ENCODE results near the gene YBX3. TPM values are rescaled to one million over a fixed set of nuclear protein-coding genes. Genes with fewer than 3 reads are reported as not detected.
A peak's percentile ranks its signal among the peaks of the same experiment; 100 is the strongest.

YBX3 gene
- total RNA-seq, result 100 to 1,000 TPM in 8 of 9 donors, 10 to 100 TPM in 1; 72.6 to 294 (median 154) TPM
- polyA plus RNA-seq, result 100 to 1,000 TPM; 113 to 336 (median 255) TPM
- long read RNA-seq, donor 1, transcript YBX3-202 (9 exons, 1,708 nt), result minor isoform, 14 of 105 reads
- long read RNA-seq, donor 1, transcript YBX3-205 (3 exons, 438 nt), result minor isoform, 5 of 105 reads
- long read RNA-seq, donor 1, transcript YBX3-201 (10 exons, 1,796 nt), result major isoform, 27 of 105 reads
- long read RNA-seq, donor 1, partial matches to known transcripts, result 55 of 105 reads
- long read RNA-seq, donor 1, other reads (novel, unspliced or antisense), result 0 of 105 reads
- long read RNA-seq, donor 2, transcript YBX3-202 (9 exons, 1,708 nt), result minor isoform, 5 of 86 reads
- long read RNA-seq, donor 2, transcript YBX3-201 (10 exons, 1,796 nt), result major isoform, 20 of 86 reads
- long read RNA-seq, donor 2, partial matches to known transcripts, result 50 of 86 reads
- long read RNA-seq, donor 2, other reads (novel, unspliced or antisense), result 0 of 86 reads
- long read RNA-seq, donor 3, transcript YBX3-201 (10 exons, 1,796 nt), result major isoform, 20 of 50 reads
- long read RNA-seq, donor 3, transcript YBX3-202 (9 exons, 1,708 nt), result minor isoform, 7 of 50 reads
- long read RNA-seq, donor 3, partial matches to known transcripts, result 23 of 50 reads
- long read RNA-seq, donor 3, other reads (novel, unspliced or antisense), result 0 of 50 reads
- long read RNA-seq, donor 4, partial matches to known transcripts, result 3 of 10 reads
- long read RNA-seq, donor 4, other reads (novel, unspliced or antisense), result 2 of 10 reads
- long read RNA-seq, donor 5, transcript YBX3-202 (9 exons, 1,708 nt), result minor isoform, 108 of 417 reads
- long read RNA-seq, donor 5, transcript YBX3-201 (10 exons, 1,796 nt), result major isoform, 253 of 417 reads
- long read RNA-seq, donor 5, partial matches to known transcripts, result 5 of 417 reads
- long read RNA-seq, donor 5, other reads (novel, unspliced or antisense), result 50 of 417 reads
- long read RNA-seq, donor 6, partial matches to known transcripts, result 1 of 4 reads
- long read RNA-seq, donor 6, other reads (novel, unspliced or antisense), result 2 of 4 reads
- long read RNA-seq, donor 7, transcript YBX3-201 (10 exons, 1,796 nt), result major isoform, 9 of 43 reads
- long read RNA-seq, donor 7, transcript YBX3-202 (9 exons, 1,708 nt), result minor isoform, 6 of 43 reads
- long read RNA-seq, donor 7, transcript YBX3-205 (3 exons, 438 nt), result minor isoform, 5 of 43 reads
- long read RNA-seq, donor 7, partial matches to known transcripts, result 22 of 43 reads
- long read RNA-seq, donor 7, other reads (novel, unspliced or antisense), result 0 of 43 reads
- long read RNA-seq, donor 8, transcript YBX3-202 (9 exons, 1,708 nt), result minor isoform, 32 of 168 reads
- long read RNA-seq, donor 8, transcript YBX3-201 (10 exons, 1,796 nt), result major isoform, 65 of 168 reads
- long read RNA-seq, donor 8, partial matches to known transcripts, result 58 of 168 reads
- long read RNA-seq, donor 8, other reads (novel, unspliced or antisense), result 6 of 168 reads
- long read RNA-seq, donor 9, transcript YBX3-201 (10 exons, 1,796 nt), result major isoform, 14 of 30 reads
- long read RNA-seq, donor 9, partial matches to known transcripts, result 8 of 30 reads
- long read RNA-seq, donor 9, other reads (novel, unspliced or antisense), result 0 of 30 reads
- long read RNA-seq, donor 10, transcript YBX3-201 (10 exons, 1,796 nt), result major isoform, 17 of 46 reads
- long read RNA-seq, donor 10, partial matches to known transcripts, result 24 of 46 reads
- long read RNA-seq, donor 10, other reads (novel, unspliced or antisense), result 0 of 46 reads

DNA sequence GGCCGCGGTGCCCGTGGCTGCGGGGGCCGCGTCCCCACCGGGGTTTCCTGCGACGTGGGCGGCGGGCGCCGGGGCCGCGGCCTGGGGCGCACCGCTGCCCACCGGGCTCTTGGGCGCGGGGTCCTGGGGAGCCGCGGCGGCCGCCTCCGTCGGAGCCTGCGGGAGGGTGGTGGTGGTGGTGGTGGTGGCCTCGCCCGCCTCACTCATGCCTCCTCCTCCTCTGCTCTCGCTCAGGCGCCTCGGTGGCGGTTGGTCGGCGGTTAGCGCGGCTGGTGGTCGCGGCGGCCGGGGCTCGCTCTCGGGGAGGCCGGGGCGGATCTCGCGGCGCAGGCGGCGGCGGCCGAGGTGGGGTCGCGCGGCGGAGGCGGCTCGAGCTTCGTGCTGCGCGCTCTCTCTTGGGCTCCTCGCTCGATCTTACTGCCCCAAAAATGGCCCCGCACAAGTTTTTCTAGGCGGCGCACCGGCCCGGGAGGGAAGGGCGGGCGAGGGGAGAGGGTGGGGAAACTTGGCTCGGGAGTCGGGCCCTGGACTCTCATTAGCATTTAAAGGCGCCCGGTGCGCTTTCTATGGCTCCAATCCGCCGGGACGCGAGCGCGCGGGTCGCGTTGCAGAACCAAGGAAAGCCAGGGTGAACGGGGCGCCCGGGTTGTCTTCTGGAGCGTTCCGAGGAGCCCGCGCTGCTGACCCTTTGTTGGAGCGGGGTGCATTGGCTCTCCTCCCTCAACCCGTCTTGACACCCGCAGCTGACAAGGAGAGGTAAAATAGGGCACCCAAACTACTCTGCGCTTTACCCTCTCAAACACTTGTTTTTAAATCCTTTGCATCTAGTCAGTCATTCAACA is at the start of gene YBX3:
Gene YBX3 (minus strand): TSS at position 419 of the 842 bp plus-strand sequence. CDS start 212 bp downstream, at position 207.
- H3K9me3 ChIP-seq (replicated peaks in 1 of 3), result no peaks in the 10 kb centered on the region
- H3K27me3 ChIP-seq, result no peaks in the 10 kb centered on the region
- WGBS, 4 donors, result 0% methylated on average over 14 to 95 of the region's 95 CpGs
- peak; percentile 40 to 83 for TF ChIP-seq POLR2A (IDR thresholded peaks at IDR 0.05)
- TF ChIP-seq, protein P1, sequence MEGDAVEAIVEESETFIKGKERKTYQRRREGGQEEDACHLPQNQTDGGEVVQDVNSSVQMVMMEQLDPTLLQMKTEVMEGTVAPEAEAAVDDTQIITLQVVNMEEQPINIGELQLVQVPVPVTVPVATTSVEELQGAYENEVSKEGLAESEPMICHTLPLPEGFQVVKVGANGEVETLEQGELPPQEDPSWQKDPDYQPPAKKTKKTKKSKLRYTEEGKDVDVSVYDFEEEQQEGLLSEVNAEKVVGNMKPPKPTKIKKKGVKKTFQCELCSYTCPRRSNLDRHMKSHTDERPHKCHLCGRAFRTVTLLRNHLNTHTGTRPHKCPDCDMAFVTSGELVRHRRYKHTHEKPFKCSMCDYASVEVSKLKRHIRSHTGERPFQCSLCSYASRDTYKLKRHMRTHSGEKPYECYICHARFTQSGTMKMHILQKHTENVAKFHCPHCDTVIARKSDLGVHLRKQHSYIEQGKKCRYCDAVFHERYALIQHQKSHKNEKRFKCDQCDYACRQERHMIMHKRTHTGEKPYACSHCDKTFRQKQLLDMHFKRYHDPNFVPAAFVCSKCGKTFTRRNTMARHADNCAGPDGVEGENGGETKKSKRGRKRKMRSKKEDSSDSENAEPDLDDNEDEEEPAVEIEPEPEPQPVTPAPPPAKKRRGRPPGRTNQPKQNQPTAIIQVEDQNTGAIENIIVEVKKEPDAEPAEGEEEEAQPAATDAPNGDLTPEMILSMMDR (IDR thresholded peaks at IDR 0.05), result no peak
- peak within 1 kb of the TSS; percentile 92 to 99 (median 98) for H3K27ac ChIP-seq
- H3K4me3 ChIP-seq, result peak within 1 kb of the TSS; percentile 86 to 95 (median 90)
- no peaks in the 10 kb centered on the region for H3K36me3 ChIP-seq (replicated peaks in 1 of 2)
- DNase-seq, result peak; percentile 87 to 93 (median 89)
- H3K4me1 ChIP-seq (replicated peaks in 1 of 2), result peaks cover 17 to 42% of the 10 kb centered on the region in 2 donors
- intact Hi-C loops (cut with DNase I), result loop anchor here in 1 of 2 donors (10.0 kb wide), 1 partner anchor 108 kb away; the partner anchor contains the start of gene MAGOHB

DNA sequence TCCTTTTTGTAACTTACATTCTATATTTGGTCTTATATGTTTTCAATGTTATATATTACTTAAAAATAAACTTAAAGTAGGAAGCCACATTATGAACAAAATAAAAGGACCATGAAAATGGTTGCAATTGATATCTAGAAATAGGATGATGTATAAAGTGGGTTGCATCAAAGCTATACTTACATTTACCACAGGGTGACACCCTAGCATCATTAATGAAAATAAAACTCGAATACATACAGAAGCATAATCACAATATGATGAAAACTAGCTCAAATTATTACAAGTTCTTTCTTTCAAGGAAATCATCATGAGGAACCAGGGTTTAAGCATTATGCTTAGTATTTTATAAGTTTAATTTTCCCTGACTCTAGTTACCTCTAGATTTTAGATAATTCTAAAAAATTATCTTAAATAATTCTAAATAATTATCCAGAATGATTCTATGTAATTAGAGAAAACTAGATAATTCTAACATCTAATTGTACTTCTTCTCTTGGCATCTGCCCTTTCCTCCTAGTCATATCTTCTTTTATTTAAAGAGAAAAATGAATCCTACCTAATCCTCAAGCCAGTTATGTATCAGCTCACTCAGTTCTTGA is 48.1 kb upstream of the YBX3 start:
- no peak for TF ChIP-seq POLR2A (IDR thresholded peaks at IDR 0.05)
- TF ChIP-seq, protein P1 (IDR thresholded peaks at IDR 0.05), result peak; percentile 55 to 95 (median 82)
- intact Hi-C loops (cut with DNase I), result loop anchor here (5.0 to 10.0 kb wide), 3 partner anchors 426 to 716 kb away; no protein-coding TSS in a partner anchor
- Histone ChIP-seq H3K36me3 (replicated peaks in 1 of 2) (no peaks in the 10 kb centered on the region), H3K9me3 (replicated peaks in 1 of 3) (no peaks in the 10 kb centered on the region), H3K27ac (no peak overlapping the region), H3K4me3 (no peak overlapping the region), H3K27me3 (peaks cover 16% of the 10 kb centered on the region), H3K4me1 (replicated peaks in 1 of 2) (no peaks in the 10 kb centered on the region)
- no peak for DNase-seq
- 0% methylated on average over 1 of the region's 1 CpG for WGBS, 4 donors

DNA sequence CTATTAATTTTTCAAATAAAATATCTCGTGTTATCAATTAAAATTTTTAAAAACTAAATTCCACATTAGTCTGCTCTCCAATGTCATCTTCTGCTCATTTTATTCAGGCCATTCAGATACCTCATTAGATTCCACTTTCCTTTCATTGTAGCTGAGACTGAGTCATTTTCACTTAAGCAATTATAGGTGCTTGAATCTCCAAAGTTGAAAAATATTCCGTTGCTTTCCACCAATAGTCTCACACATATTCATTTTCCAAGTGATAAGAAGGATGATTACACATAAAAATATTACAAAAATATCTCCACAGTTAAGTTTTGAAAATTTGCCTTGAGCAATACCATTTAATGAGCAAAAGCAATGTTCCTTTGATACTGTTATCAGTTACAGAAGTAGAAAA is 36.5 kb upstream of the YBX3 start:
- H3K27ac ChIP-seq, result no peak overlapping the region

More for the DNA sequence above, 36.5 kb upstream of the YBX3 start:
- Histone ChIP-seq H3K36me3 (replicated peaks in 1 of 2) (no peaks in the 10 kb centered on the region), H3K9me3 (replicated peaks in 1 of 3) (no peaks in the 10 kb centered on the region), H3K4me3 (no peak overlapping the region), H3K4me1 (replicated peaks in 1 of 2) (no peaks in the 10 kb centered on the region), H3K27me3 (peaks cover 18% of the 10 kb centered on the region)
- no peak for DNase-seq
- no peak for TF ChIP-seq POLR2A (IDR thresholded peaks at IDR 0.05)
- 23 to 36% (median 26%) methylated on average over 2 of the region's 2 CpGs for WGBS, 4 donors
- intact Hi-C loops (cut with DNase I), result no loop called here
